Measurements from ENCODE around the gene INSR. TPM values are rescaled to one million over a fixed set of nuclear protein-coding genes. Genes with fewer than 3 reads are reported as not detected.

INSR gene
- total and polyA plus RNA-seq, 2 of the 8 experiments (the other 6 are each of a cell fraction or from before 2014, with no cell fraction given): 13.1 to 48.7 TPM

DNA sequence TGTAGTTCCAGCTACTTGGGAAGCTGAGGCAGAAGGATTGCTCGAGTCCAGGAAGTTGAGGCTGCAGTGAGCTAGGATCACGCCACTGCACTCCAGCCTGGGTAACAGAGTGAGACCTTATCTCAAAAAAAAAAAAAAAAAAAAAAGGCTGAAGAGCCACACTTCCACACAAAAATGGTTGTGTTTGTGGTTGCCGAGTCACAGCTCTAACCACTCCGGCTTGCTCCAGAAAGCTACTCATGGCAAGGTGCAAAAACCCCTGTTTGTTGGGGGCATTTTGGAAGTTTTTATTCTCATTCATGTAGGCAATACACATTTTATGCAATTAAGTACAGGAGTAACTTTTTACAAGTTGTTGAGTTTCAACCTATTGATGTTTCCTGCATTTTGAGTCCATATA, 93.5 kb downstream of the INSR start (continued):
- TF ChIP-seq CHD7 (IDR thresholded peaks at IDR 0.05; ENCODE audit: insufficient replicate concordance, low read length) (no peak), ASH2L (IDR thresholded peaks at IDR 0.05; ENCODE audit: low read length) (no peak), SAP30 (IDR thresholded peaks at IDR 0.05; ENCODE audit: insufficient read depth, insufficient replicate concordance, low read length) (no peak), TAF1 (IDR thresholded peaks at IDR 0.05; ENCODE audit: low read depth, low read length) (no peak), KDM1A (IDR thresholded peaks at IDR 0.05; ENCODE audit: borderline replicate concordance, low read length) (no peak), TAF7 (optimal IDR thresholded peaks at IDR 0.05; ENCODE audit: borderline replicate concordance, low read depth, low read length) (no peak), JUND (IDR thresholded peaks at IDR 0.05; ENCODE audit: low read length) (no peak), YY1 (IDR thresholded peaks at IDR 0.05; ENCODE audit: low read depth, low read length) (no peak), BACH1 (IDR thresholded peaks at IDR 0.05; ENCODE audit: low read length) (no peak), TCF12 (IDR thresholded peaks at IDR 0.05; ENCODE audit: low read depth, low read length) (no peak)

Measured in H1 (cell line).